Liver (tissue), 9 donors: ENCODE measurements around the gene DCD. TPM values are rescaled to one million over a fixed set of nuclear protein-coding genes. Genes with fewer than 3 reads are reported as not detected.

ENCODE experiments used
- DNase-seq: peaks from one replicate; pipeline ENCODE4 v3.0.0-alpha.2; 2017; ENCODE audit warnings: low spot score
- H3K27ac ChIP-seq, 2 donors: one replicate each; pipeline ENCODE4 v1.7.0; 2013; ENCODE audit warnings: inconsistent platforms in 2 of 2, low read length in 2 of 2, control low read depth in 1 of 2, low read depth in 1 of 2, mild to moderate bottlenecking in 1 of 2
- H3K27me3 ChIP-seq, 4 donors: one replicate each; pipeline versions ENCODE4 v1.6.1 to v1.7.0; 2013; ENCODE audit warnings: low read length in 3 of 4, inconsistent platforms in 1 of 4, mild to moderate bottlenecking in 1 of 4, moderate library complexity in 1 of 4; ENCODE audit not compliant: control insufficient read depth in 4 of 4, insufficient read depth in 4 of 4
- H3K36me3 ChIP-seq, 4 donors: one replicate each; pipeline versions ENCODE4 v1.6.1 to v1.7.0; 2013; ENCODE audit warnings: low read length in 3 of 4, mild to moderate bottlenecking in 3 of 4, low read depth in 1 of 4, moderate library complexity in 1 of 4; ENCODE audit not compliant: control insufficient read depth in 4 of 4, insufficient read depth in 3 of 4
- H3K4me1 ChIP-seq, 4 donors: one replicate each; pipeline versions ENCODE4 v1.6.1 to v1.7.0; 2013; ENCODE audit warnings: low read length in 3 of 4, mild to moderate bottlenecking in 3 of 4, moderate library complexity in 1 of 4; ENCODE audit not compliant: control insufficient read depth in 4 of 4, insufficient read depth in 4 of 4
- H3K4me3 ChIP-seq, 3 donors: one replicate each; pipeline versions ENCODE4 v1.6.1 to v1.7.0; 2013; ENCODE audit warnings: low read length in 3 of 3, control low read depth in 1 of 3, low read depth in 1 of 3, mild to moderate bottlenecking in 1 of 3
- H3K9ac ChIP-seq, 2 donors: one replicate each; pipeline ENCODE4 v1.7.0; 2013; ENCODE audit warnings: low read length in 2 of 2, mild to moderate bottlenecking in 2 of 2, moderate library complexity in 2 of 2, control low read depth in 1 of 2, low read depth in 1 of 2
- H3K9me3 ChIP-seq, 4 donors: one replicate each; pipeline versions ENCODE4 v1.6.1 to v1.7.0; 2013; ENCODE audit warnings: low read length in 3 of 4; ENCODE audit not compliant: control insufficient read depth in 4 of 4
- EGR1 ChIP-seq, 2 donors: IDR thresholded peaks; 2 replicates each; pipeline ENCODE4 v1.6.1; 2016 to 2018; ENCODE audit warnings: antibody characterized with exemption in 2 of 2, low read depth in 2 of 2
- FOXA1 ChIP-seq: IDR thresholded peaks from 2 replicates; pipeline ENCODE4 v1.6.1; 2016; ENCODE audit warnings: antibody characterized with exemption
- FOXA2 ChIP-seq: IDR thresholded peaks from 2 replicates; pipeline ENCODE4 v1.6.1; 2016; ENCODE audit warnings: antibody characterized with exemption
- GABPA ChIP-seq, 2 donors: IDR thresholded peaks in 1 of 2; conservative IDR thresholded peaks in 1 of 2; 2 replicates each; pipeline ENCODE4 v1.6.1; 2016; ENCODE audit warnings: antibody characterized with exemption in 2 of 2, mild to moderate bottlenecking in 1 of 2, moderate library complexity in 1 of 2
- HNF4A ChIP-seq, 2 donors: conservative IDR thresholded peaks; 2 replicates each; pipeline ENCODE4 v1.6.1; 2016; ENCODE audit warnings: antibody characterized with exemption in 2 of 2, mild to moderate bottlenecking in 2 of 2
- HNF4G ChIP-seq: IDR thresholded peaks from 2 replicates; pipeline ENCODE4 v1.6.1; 2016; ENCODE audit warnings: antibody characterized with exemption
- JUND ChIP-seq, 2 donors: IDR thresholded peaks; 2 replicates each; pipeline ENCODE4 v1.6.1; 2016; ENCODE audit warnings: antibody characterized with exemption in 2 of 2
- NR2F2 ChIP-seq: IDR thresholded peaks from 2 replicates; pipeline ENCODE4 v1.6.1; 2016; ENCODE audit warnings: antibody characterized with exemption
- RAD21 ChIP-seq, 2 donors: IDR thresholded peaks; 2 replicates each; pipeline ENCODE4 v1.6.1; 2016; ENCODE audit warnings: antibody characterized with exemption in 2 of 2, mild to moderate bottlenecking in 2 of 2
- RXRA ChIP-seq, 2 donors: IDR thresholded peaks; 2 replicates each; pipeline ENCODE4 v1.6.1; 2017 to 2018; ENCODE audit warnings: antibody characterized with exemption in 2 of 2, mild to moderate bottlenecking in 1 of 2
- SP1 ChIP-seq: IDR thresholded peaks from 2 replicates; pipeline ENCODE4 v1.6.1; 2018; ENCODE audit warnings: antibody characterized with exemption, mild to moderate bottlenecking
- TAF1 ChIP-seq: conservative IDR thresholded peaks from 2 replicates; pipeline ENCODE4 v1.6.1; 2016; ENCODE audit warnings: antibody characterized with exemption, mild to moderate bottlenecking
- YY1 ChIP-seq: IDR thresholded peaks from 2 replicates; pipeline ENCODE4 v1.6.1; 2016; ENCODE audit warnings: antibody characterized with exemption, mild to moderate bottlenecking
- WGBS: extraction: QIAGEN DNeasy Blood & Tissue Kit; methylation state at CpG from one replicate; pipeline ENCODE4 v1.1.7; 2013; 5-methylcytosine and 5-hydroxymethylcytosine counted together
- polyA plus RNA-seq, 2 donors: library from polyadenylated mRNA; stranded (reverse) in 1 of 2; unstranded in 1 of 2; fragments of 200-250 nt in 1 of 2; fragments of >200 nt in 1 of 2; fragmentation: Nextera tagmentation in 1 of 2; extraction: Ambion mirVana in 1 of 2; gene quantifications; one replicate each; pipeline versions ENCODE4 v1.2.1 to v1.2.3, GENCODE V29; 2013 to 2015
- total RNA-seq, 2 donors: library from RNA; depleted of rRNA; stranded (reverse); fragments of >200 nt; gene quantifications; one replicate each; pipeline ENCODE4 v1.2.3, GENCODE V29; 2014
- TF ChIP-seq, protein P1 (sequence below): IDR thresholded peaks from 2 replicates; pipeline ENCODE4 v1.6.1; 2016; ENCODE audit warnings: antibody characterized with exemption
- TF ChIP-seq, protein P2 (sequence below): IDR thresholded peaks from 2 replicates; pipeline ENCODE4 v1.6.1; 2016; ENCODE audit warnings: antibody characterized with exemption
- TF ChIP-seq, protein P3 (sequence below): IDR thresholded peaks from 2 replicates; pipeline ENCODE4 v1.6.1; 2016; ENCODE audit warnings: antibody characterized with exemption
- TF ChIP-seq, protein P4 (sequence below): IDR thresholded peaks from 2 replicates; pipeline ENCODE4 v1.6.1; 2016; ENCODE audit warnings: antibody characterized with exemption, mild to moderate bottlenecking
- TF ChIP-seq, protein P5 (sequence below): fragments of 150-350 bp; IDR thresholded peaks from 2 replicates; pipeline ENCODE4 v1.5.1; 2017; ENCODE audit warnings: improper control_type of control experiment, low read depth, low read length; ENCODE audit not compliant: missing input control
- donor health status: healthy.
- donor health status: healthy.
- donor health status: healthy.
- donor health status: healthy.
- donor health status: healthy.

DCD gene
- total and polyA plus RNA-seq, 4 donors = not detected

DNA sequence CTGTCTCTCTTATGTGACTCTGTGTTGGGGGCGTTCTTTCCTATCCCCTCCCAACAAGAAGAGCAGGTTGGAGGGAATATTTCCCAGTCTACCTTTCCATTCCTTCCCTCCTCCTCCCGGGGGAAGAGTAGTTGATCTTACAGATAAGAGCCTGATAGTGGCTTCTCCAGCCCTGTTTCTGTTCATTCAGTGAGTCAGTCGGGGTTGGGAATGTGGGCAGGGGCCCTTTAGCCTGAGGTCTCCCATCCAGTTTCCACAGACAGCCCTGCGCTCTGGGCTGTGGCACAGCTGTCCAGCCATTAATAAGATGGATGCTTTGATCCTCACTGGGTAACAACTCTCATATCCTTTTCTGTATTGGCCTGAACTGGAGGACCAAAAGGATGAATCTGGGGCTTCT is 41.6 kb downstream of the DCD start (continued):
- TF ChIP-seq, protein P1, sequence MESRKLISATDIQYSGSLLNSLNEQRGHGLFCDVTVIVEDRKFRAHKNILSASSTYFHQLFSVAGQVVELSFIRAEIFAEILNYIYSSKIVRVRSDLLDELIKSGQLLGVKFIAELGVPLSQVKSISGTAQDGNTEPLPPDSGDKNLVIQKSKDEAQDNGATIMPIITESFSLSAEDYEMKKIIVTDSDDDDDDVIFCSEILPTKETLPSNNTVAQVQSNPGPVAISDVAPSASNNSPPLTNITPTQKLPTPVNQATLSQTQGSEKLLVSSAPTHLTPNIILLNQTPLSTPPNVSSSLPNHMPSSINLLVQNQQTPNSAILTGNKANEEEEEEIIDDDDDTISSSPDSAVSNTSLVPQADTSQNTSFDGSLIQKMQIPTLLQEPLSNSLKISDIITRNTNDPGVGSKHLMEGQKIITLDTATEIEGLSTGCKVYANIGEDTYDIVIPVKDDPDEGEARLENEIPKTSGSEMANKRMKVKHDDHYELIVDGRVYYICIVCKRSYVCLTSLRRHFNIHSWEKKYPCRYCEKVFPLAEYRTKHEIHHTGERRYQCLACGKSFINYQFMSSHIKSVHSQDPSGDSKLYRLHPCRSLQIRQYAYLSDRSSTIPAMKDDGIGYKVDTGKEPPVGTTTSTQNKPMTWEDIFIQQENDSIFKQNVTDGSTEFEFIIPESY = no peak

DNA sequence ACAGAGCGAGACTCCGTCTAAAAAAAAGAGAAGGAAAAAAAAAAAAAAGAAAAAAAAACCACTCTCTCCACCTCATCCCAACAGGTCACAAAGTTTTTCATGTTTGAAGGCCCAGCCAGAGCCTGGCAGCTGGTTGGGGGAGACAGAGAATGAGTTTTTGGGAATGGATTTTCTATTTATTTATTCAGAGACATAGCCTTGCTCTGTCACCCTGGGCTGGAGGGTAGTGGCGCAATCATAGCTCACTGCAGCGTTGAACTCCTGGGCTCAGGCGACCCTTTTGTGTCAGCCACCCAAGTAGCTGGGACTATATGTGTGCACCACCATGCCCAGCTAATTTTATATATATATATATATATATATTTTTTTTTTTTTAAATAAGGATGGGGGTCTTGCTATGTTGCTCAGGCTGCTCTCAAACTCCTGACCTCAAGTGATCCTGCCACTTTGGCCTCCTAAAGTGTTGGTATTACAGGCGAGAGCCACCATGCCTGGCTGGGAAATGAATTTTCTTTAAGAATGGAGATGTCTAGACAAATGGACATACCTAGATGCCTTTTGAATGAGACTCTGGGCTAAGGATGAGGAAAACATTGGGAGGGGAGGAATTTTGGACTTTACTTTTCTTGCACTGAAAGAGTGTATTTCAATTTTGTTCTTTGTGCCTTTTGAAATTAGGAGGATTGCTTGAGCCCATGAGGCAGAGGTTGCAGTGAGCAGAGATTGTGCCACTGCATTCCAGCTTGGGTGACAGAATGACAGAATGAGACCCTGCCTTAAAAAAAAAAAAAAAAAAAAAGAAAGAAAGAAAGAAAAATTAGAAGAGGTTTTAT is 42.8 kb downstream of the DCD start:
- no peak overlapping the region for H3K27ac ChIP-seq
- H3K4me1 ChIP-seq = no peaks in the 10 kb centered on the region
- H3K4me3 ChIP-seq = no peak overlapping the region
- no peaks in the 10 kb centered on the region for H3K9me3 ChIP-seq
- no peaks in the 10 kb centered on the region for H3K36me3 ChIP-seq
- no peak overlapping the region for H3K9ac ChIP-seq
- TF ChIP-seq, protein P2, sequence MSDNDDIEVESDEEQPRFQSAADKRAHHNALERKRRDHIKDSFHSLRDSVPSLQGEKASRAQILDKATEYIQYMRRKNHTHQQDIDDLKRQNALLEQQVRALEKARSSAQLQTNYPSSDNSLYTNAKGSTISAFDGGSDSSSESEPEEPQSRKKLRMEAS = no peak
- TF ChIP-seq HNF4A (conservative IDR thresholded peaks at IDR 0.05) = peak in 1 of 2 donors; percentile 3
- TF ChIP-seq HNF4G = no peak
- no peak for DNase-seq
- 75% methylated on average over 6 of the region's 6 CpGs for WGBS
- peaks cover 0 to 2% (median 0%) of the 10 kb centered on the region in 4 donors for H3K27me3 ChIP-seq

DNA sequence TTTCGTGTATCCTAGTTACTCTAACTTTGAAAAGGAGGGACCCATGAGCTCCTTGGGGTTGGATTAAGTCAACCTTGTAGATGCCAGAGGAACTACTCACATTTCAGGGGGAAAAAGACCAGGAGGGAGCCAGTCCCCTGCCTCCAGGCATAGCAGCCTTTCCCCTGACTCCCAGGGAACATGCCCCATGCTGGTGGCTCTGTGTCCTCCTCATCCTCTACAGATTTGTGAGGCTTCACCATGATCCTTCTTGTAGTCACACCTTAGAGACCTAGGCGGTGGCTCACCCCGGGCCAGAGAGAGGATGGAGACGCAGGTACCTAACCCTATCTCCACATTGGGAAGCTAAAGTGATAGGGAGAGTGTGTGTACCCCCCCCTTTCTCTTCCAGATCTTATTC is 43.7 kb downstream of the DCD start:
- TF ChIP-seq TAF1 (no peak), HNF4A (conservative IDR thresholded peaks at IDR 0.05) (no peak), RAD21 (IDR thresholded peaks at IDR 0.05) (no peak), GABPA (IDR thresholded peaks at IDR 0.05 in 1 of 2, conservative IDR thresholded peaks at IDR 0.05 in 1 of 2) (no peak), FOXA1 (no peak), RXRA (IDR thresholded peaks at IDR 0.05) (no peak), JUND (IDR thresholded peaks at IDR 0.05) (no peak), HNF4G (no peak), FOXA2 (no peak), NR2F2 (no peak), EGR1 (IDR thresholded peaks at IDR 0.05; ENCODE audit: low read depth in 2 of 2) (no peak), SP1 (no peak), YY1 (no peak)
- TF ChIP-seq, protein P1 = no peak
- TF ChIP-seq, protein P3, sequence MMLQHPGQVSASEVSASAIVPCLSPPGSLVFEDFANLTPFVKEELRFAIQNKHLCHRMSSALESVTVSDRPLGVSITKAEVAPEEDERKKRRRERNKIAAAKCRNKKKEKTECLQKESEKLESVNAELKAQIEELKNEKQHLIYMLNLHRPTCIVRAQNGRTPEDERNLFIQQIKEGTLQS = no peak
- TF ChIP-seq, protein P2 = no peak
- TF ChIP-seq, protein P4, sequence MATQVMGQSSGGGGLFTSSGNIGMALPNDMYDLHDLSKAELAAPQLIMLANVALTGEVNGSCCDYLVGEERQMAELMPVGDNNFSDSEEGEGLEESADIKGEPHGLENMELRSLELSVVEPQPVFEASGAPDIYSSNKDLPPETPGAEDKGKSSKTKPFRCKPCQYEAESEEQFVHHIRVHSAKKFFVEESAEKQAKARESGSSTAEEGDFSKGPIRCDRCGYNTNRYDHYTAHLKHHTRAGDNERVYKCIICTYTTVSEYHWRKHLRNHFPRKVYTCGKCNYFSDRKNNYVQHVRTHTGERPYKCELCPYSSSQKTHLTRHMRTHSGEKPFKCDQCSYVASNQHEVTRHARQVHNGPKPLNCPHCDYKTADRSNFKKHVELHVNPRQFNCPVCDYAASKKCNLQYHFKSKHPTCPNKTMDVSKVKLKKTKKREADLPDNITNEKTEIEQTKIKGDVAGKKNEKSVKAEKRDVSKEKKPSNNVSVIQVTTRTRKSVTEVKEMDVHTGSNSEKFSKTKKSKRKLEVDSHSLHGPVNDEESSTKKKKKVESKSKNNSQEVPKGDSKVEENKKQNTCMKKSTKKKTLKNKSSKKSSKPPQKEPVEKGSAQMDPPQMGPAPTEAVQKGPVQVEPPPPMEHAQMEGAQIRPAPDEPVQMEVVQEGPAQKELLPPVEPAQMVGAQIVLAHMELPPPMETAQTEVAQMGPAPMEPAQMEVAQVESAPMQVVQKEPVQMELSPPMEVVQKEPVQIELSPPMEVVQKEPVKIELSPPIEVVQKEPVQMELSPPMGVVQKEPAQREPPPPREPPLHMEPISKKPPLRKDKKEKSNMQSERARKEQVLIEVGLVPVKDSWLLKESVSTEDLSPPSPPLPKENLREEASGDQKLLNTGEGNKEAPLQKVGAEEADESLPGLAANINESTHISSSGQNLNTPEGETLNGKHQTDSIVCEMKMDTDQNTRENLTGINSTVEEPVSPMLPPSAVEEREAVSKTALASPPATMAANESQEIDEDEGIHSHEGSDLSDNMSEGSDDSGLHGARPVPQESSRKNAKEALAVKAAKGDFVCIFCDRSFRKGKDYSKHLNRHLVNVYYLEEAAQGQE = no peak
- TF ChIP-seq, protein P5, sequence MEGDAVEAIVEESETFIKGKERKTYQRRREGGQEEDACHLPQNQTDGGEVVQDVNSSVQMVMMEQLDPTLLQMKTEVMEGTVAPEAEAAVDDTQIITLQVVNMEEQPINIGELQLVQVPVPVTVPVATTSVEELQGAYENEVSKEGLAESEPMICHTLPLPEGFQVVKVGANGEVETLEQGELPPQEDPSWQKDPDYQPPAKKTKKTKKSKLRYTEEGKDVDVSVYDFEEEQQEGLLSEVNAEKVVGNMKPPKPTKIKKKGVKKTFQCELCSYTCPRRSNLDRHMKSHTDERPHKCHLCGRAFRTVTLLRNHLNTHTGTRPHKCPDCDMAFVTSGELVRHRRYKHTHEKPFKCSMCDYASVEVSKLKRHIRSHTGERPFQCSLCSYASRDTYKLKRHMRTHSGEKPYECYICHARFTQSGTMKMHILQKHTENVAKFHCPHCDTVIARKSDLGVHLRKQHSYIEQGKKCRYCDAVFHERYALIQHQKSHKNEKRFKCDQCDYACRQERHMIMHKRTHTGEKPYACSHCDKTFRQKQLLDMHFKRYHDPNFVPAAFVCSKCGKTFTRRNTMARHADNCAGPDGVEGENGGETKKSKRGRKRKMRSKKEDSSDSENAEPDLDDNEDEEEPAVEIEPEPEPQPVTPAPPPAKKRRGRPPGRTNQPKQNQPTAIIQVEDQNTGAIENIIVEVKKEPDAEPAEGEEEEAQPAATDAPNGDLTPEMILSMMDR = no peak
- no peaks in the 10 kb centered on the region for H3K36me3 ChIP-seq
- no peaks in the 10 kb centered on the region for H3K4me1 ChIP-seq
- no peak overlapping the region for H3K9ac ChIP-seq
- H3K4me3 ChIP-seq = no peak overlapping the region
- 95% methylated on average over 4 of the region's 4 CpGs for WGBS
- no peak for DNase-seq
- no peaks in the 10 kb centered on the region for H3K9me3 ChIP-seq
- H3K27me3 ChIP-seq = peaks cover 0 to 2% (median 0%) of the 10 kb centered on the region in 4 donors
- no peak overlapping the region for H3K27ac ChIP-seq
